ENCODE results near the gene GSC2. TPM values are rescaled to one million over a fixed set of nuclear protein-coding genes. Genes with fewer than 3 reads are reported as not detected.

The GSC2 gene
- total and polyA plus RNA-seq, 9 of the 15 experiments (the other 6 are each of a cell fraction or from before 2014, with no cell fraction given), result not detected

GRCh38 chr22:19169002-19169946, 19.2 kb upstream of the GSC2 start (continued):
- TF ChIP-seq DLX4 (CRISPR knock-in tag; IDR thresholded peaks at IDR 0.05) (no peak), CBFA2T3 (IDR thresholded peaks at IDR 0.05) (no peak), GTF2B (IDR thresholded peaks at IDR 0.05; ENCODE audit: extremely low read depth, insufficient read length) (no peak), ZSCAN29 (IDR thresholded peaks at IDR 0.05) (no peak), GTF2E2 (tag; IDR thresholded peaks at IDR 0.05) (no peak), HNRNPK (IDR thresholded peaks at IDR 0.05; ENCODE audit: low read depth, low read length, poor library complexity, severe bottlenecking) (no peak), MEF2A (IDR thresholded peaks at IDR 0.05; ENCODE audit: control insufficient read depth, low read depth, low read length) (no peak), HMG20A (CRISPR knock-in tag; conservative IDR thresholded peaks at IDR 0.05) (no peak), NR4A1 (CRISPR knock-in tag; IDR thresholded peaks at IDR 0.05) (peak; percentile 24; the same call in 1 of the 2 replicates), NR4A1 (tag; IDR thresholded peaks at IDR 0.05) (no peak), XRCC4 (IDR thresholded peaks at IDR 0.05; ENCODE audit: extremely low read depth, insufficient read depth, insufficient read length) (no peak), SIN3B (IDR thresholded peaks at IDR 0.05; ENCODE audit: low read depth) (no peak), ARID2 (IDR thresholded peaks at IDR 0.05) (no peak), ZNF354B (CRISPR knock-in tag; IDR thresholded peaks at IDR 0.05) (no peak), XRCC3 (IDR thresholded peaks at IDR 0.05) (no peak), DACH1 (IDR thresholded peaks at IDR 0.05; ENCODE audit: partially characterized antibody) (no peak), CHCHD3 (CRISPR knock-in tag; IDR thresholded peaks at IDR 0.05) (no peak), CHD4 (IDR thresholded peaks at IDR 0.05; ENCODE audit: insufficient read depth, insufficient replicate concordance, low read depth, low read length, poor library complexity, severe bottlenecking) (peak; percentile 49), SOX6 (IDR thresholded peaks at IDR 0.05) (no peak), TBL1XR1 (IDR thresholded peaks at IDR 0.05; ENCODE audit: low read length in 2 of 2) (no peak), ZNF134 (CRISPR knock-in tag; conservative IDR thresholded peaks at IDR 0.05) (no peak), SAFB2 (IDR thresholded peaks at IDR 0.05; ENCODE audit: borderline replicate concordance, low read depth, low read length, severe bottlenecking) (no peak), TFAM (CRISPR knock-in tag; conservative IDR thresholded peaks at IDR 0.05) (no peak), SMARCA4 (IDR thresholded peaks at IDR 0.05) (no peak), THRAP3 (IDR thresholded peaks at IDR 0.05; ENCODE audit: borderline replicate concordance) (no peak)
- TF ChIP-seq, protein P1, sequence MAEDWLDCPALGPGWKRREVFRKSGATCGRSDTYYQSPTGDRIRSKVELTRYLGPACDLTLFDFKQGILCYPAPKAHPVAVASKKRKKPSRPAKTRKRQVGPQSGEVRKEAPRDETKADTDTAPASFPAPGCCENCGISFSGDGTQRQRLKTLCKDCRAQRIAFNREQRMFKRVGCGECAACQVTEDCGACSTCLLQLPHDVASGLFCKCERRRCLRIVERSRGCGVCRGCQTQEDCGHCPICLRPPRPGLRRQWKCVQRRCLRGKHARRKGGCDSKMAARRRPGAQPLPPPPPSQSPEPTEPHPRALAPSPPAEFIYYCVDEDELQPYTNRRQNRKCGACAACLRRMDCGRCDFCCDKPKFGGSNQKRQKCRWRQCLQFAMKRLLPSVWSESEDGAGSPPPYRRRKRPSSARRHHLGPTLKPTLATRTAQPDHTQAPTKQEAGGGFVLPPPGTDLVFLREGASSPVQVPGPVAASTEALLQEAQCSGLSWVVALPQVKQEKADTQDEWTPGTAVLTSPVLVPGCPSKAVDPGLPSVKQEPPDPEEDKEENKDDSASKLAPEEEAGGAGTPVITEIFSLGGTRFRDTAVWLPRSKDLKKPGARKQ (CRISPR knock-in tag; IDR thresholded peaks at IDR 0.05), result no peak
- TF ChIP-seq, protein P2, sequence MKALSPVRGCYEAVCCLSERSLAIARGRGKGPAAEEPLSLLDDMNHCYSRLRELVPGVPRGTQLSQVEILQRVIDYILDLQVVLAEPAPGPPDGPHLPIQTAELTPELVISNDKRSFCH (CRISPR knock-in tag; IDR thresholded peaks at IDR 0.05), result no peak
- TF ChIP-seq, protein P2 (tag; IDR thresholded peaks at IDR 0.05), result no peak

Data from K562 (cell line).